Neural cell (in vitro differentiated cells): ENCODE measurements around the gene LYPD4.

ENCODE experiments used
- CTCF ChIP-seq: fragments of 450-650 bp; IDR thresholded peaks from 2 replicates; pipeline ENCODE4 v1.5.1; 2014; ENCODE audit warnings: antibody characterized with exemption, mild to moderate bottlenecking, moderate library complexity; ENCODE audit not compliant: poor library complexity, severe bottlenecking
- SMC3 ChIP-seq: fragments of 450-650 bp; conservative IDR thresholded peaks from 2 replicates; pipeline ENCODE4 v1.6.1; 2014; ENCODE audit warnings: antibody characterized with exemption, mild to moderate bottlenecking, moderate library complexity; ENCODE audit not compliant: poor library complexity

GRCh38 chr19:41893899-41894298 is 49.4 kb upstream of the LYPD4 start:
- TF ChIP-seq CTCF (no peak), SMC3 (no peak)
